ENCODE results near the gene NFE2L1.
"Not testable (repeated sequence)": the region's sequence is repeated elsewhere in the genome, so short reads cannot be mapped to it uniquely, and the experiment has no call there.

The NFE2L1 gene

GRCh38 chr17:48047741-48048383, at the start of gene NFE2L1:
Gene NFE2L1, plus strand, starts transcription at chr17:48048359. Its CDS starts 2,760 bp downstream, at chr17:48051119.
- DNase-seq (ENCODE audit: low read depth in 2 of 2): peak; percentile 99 to 100

GRCh38 chr17:47999582-47999981, 48.6 kb upstream of the NFE2L1 start:
- no peak for DNase-seq (ENCODE audit: low read depth in 2 of 2)

GRCh38 chr17:48001197-48001596, 47.0 kb upstream of the NFE2L1 start:
- DNase-seq (ENCODE audit: low read depth in 2 of 2): no peak

- DNase-seq (ENCODE audit: low read depth in 2 of 2): not testable (repeated sequence)
These were observed 46.5 kb upstream of the NFE2L1 start for GRCh38 chr17:48001657-48002056.

GRCh38 chr17:48002266-48002915, 45.8 kb upstream of the NFE2L1 start:
- DNase-seq (ENCODE audit: low read depth in 2 of 2): peak in 1 of 2 experiments; percentile 60

- DNase-seq (ENCODE audit: low read depth in 2 of 2): no peak
These were observed 45.2 kb upstream of the NFE2L1 start for GRCh38 chr17:48002916-48003416.

- DNase-seq (ENCODE audit: low read depth in 2 of 2): peak in 1 of 2 experiments; percentile 29
These were observed 44.6 kb upstream of the NFE2L1 start for GRCh38 chr17:48003417-48004151.

- DNase-seq (ENCODE audit: low read depth in 2 of 2): no peak
These were observed 43.2 kb upstream of the NFE2L1 start for GRCh38 chr17:48004983-48005382.

- no peak for DNase-seq (ENCODE audit: low read depth in 2 of 2)
These were observed 41.0 kb upstream of the NFE2L1 start for GRCh38 chr17:48006936-48007709.

- DNase-seq (ENCODE audit: low read depth in 2 of 2): no peak
These were observed 38.0 kb upstream of the NFE2L1 start for GRCh38 chr17:48010193-48010592.

- DNase-seq (ENCODE audit: low read depth in 2 of 2): peak in 1 of 2 experiments; percentile 37
These were observed 36.6 kb upstream of the NFE2L1 start for GRCh38 chr17:48011405-48012150.

- DNase-seq (ENCODE audit: low read depth in 2 of 2): no peak
These were observed 36.0 kb upstream of the NFE2L1 start for GRCh38 chr17:48012151-48012520.

GRCh38 chr17:48012654-48013053, 35.5 kb upstream of the NFE2L1 start:
- no peak for DNase-seq (ENCODE audit: low read depth in 2 of 2)

GRCh38 chr17:48013876-48014594, 34.1 kb upstream of the NFE2L1 start:
- no peak for DNase-seq (ENCODE audit: low read depth in 2 of 2)

GRCh38 chr17:48014595-48015111, 33.5 kb upstream of the NFE2L1 start:
- no peak for DNase-seq (ENCODE audit: low read depth in 2 of 2)

- DNase-seq (ENCODE audit: low read depth in 2 of 2): no peak
These were observed 32.0 kb upstream of the NFE2L1 start for GRCh38 chr17:48016112-48016511.

GRCh38 chr17:48017817-48018158, 30.4 kb upstream of the NFE2L1 start:
- not testable (repeated sequence) for DNase-seq (ENCODE audit: low read depth in 2 of 2)

GRCh38 chr17:48021934-48022333, 26.2 kb upstream of the NFE2L1 start:
- no peak for DNase-seq (ENCODE audit: low read depth in 2 of 2)

GRCh38 chr17:48022901-48023300, 25.3 kb upstream of the NFE2L1 start:
- DNase-seq (ENCODE audit: low read depth in 2 of 2): no peak

GRCh38 chr17:48023400-48024148, 24.6 kb upstream of the NFE2L1 start:
- DNase-seq (ENCODE audit: low read depth in 2 of 2): no peak
